Body of pancreas (tissue), 4 donors: ENCODE results near the gene NRCAM. TPM values are rescaled to one million over a fixed set of nuclear protein-coding genes. Genes with fewer than 3 reads are reported as not detected.
"Not testable (repeated sequence)": the region's sequence is repeated elsewhere in the genome, so short reads cannot be mapped to it uniquely, and the experiment has no call there.

Experiments
- ATAC-seq: fragments of 150-250 bp; one replicate; pipeline ENCODE4 v1.9.1; 2016
- DNase-seq, 4 donors: peaks; one replicate each; pipeline ENCODE4 v3.0.0-alpha.2; 2019
- H3K27ac ChIP-seq, 4 donors: fragments of 200-600 bp; sonication (generic); 1 replicate in 3 of 4; 2 replicates in 1 of 4; pipeline versions ENCODE4 v1.5.1 to v1.6.1; 2016 to 2019; ENCODE audit warnings: mild to moderate bottlenecking in 1 of 4, mixed read lengths in 1 of 4, moderate library complexity in 1 of 4
- H3K27me3 ChIP-seq, 2 donors: fragments of 200-600 bp; sonication (generic); one replicate each; pipeline ENCODE4 v1.6.0; 2016; ENCODE audit warnings: mild to moderate bottlenecking in 1 of 2
- H3K36me3 ChIP-seq, 2 donors: fragments of 200-600 bp; sonication (generic); replicated peaks in 1 of 2; 2 replicates each; pipeline ENCODE4 v1.5.1; 2016; ENCODE audit warnings: low read depth in 2 of 2; ENCODE audit not compliant: insufficient read depth in 1 of 2
- H3K4me1 ChIP-seq: fragments of 200-600 bp; sonication (generic); one replicate; pipeline ENCODE4 v1.6.0; 2016
- H3K4me3 ChIP-seq, 2 donors: fragments of 200-600 bp; sonication (generic); 1 replicate in 1 of 2; 2 replicates in 1 of 2; pipeline ENCODE4 v1.5.1; 2016 to 2019
- H3K9me3 ChIP-seq, 3 donors: fragments of 200-600 bp; sonication (generic); 1 replicate in 2 of 3; 2 replicates in 1 of 3; pipeline ENCODE4 v1.5.1; 2016
- CTCF ChIP-seq, 7 experiments: fragments of 450-650 bp in 4 of 7; fragments of 200-600 bp in 3 of 7; sonication (generic) in 3 of 7; IDR thresholded peaks; one replicate each; pipeline ENCODE4 v1.5.1; 2016 to 2019; ENCODE audit warnings: antibody characterized with exemption in 7 of 7
- POLR2A ChIP-seq, 3 donors: fragments of 450-650 bp; IDR thresholded peaks; one replicate each; pipeline ENCODE4 v1.6.1; 2016; ENCODE audit warnings: antibody characterized with exemption in 3 of 3, mild to moderate bottlenecking in 2 of 3
- WGBS, 2 donors: methylation state at CpG; one replicate each; pipeline ENCODE4 v1.1.5; 2017; 5-methylcytosine and 5-hydroxymethylcytosine counted together
- intact Hi-C: fragments of 100-400 bp; cut with DNase I; formaldehyde crosslinking; loops from one replicate; pipeline ENCODE4 v1.15.1; 2023
- total RNA-seq, 2 donors: library from RNA; depleted of rRNA; stranded (reverse); fragments of >200 nt; gene quantifications; one replicate each; pipeline ENCODE4 v1.1.0, GENCODE V29; 2016

NRCAM gene
- total RNA-seq, 2 donors from 2014 or later, result 39.4 to 49.8 TPM

DNA sequence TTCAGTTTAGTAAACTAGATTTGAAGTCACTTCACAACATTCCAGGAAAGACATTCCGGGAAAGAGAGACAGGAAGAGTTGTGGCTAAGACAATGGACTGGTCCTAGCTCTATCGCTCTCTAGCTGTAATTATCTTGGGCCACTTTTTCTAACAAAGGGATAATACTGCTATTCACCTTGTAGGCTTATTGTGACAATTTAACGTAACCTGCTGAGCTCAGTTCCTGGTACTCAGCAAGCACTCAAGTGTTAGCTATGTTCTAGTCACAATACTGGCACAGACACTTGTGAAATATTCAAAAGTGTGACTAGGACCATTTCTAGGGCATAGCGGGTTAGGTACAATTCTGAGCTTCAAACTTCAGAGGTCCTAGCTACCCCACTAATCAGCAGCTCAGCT is 12.0 kb upstream of the NRCAM start:
- no peak for ATAC-seq

DNA sequence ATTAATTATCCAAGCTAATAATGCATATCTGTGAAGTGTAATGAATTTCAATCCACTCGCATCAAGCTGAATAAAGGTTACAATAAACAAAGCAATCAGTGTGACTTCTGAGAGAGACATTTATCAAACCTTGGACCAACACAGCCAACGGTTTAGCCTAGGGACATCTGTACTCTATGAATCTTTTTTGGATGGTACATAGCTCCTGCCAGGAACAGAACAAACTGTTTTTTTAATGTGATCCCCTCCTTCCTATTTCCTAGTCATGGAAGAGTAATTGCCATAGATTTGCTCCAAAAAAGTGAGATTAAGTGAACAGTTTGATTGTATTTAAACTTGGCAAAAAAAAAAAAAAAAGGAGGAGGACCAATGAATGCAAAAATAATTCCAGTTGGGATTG is 11.2 kb upstream of the NRCAM start:
- Histone ChIP-seq H3K36me3 (no peaks in the 10 kb centered on the region), H3K27ac (no peak overlapping the region), H3K27me3 (no peaks in the 10 kb centered on the region), H3K4me3 (no peak overlapping the region), H3K4me1 (no peaks in the 10 kb centered on the region), H3K9me3 (no peaks in the 10 kb centered on the region)
- ATAC-seq (no peak), DNase-seq (no peak)
- TF ChIP-seq POLR2A (IDR thresholded peaks at IDR 0.05), result no peak
- no peak for TF ChIP-seq CTCF (IDR thresholded peaks at IDR 0.05)
- 25 to 39% methylated on average over 2 of the region's 2 CpGs for WGBS, 2 donors
- intact Hi-C loops, result no loop called here

More for the DNA sequence above, 12.0 kb upstream of the NRCAM start:
- intact Hi-C loops, result no loop called here
- 78 to 84% methylated on average over 4 of the region's 4 CpGs for WGBS, 2 donors
- H3K4me1 ChIP-seq, result no peaks in the 10 kb centered on the region
- H3K27ac ChIP-seq, result no peak overlapping the region
- H3K4me3 ChIP-seq, result no peak overlapping the region
- no peak for DNase-seq
- H3K9me3 ChIP-seq, result no peaks in the 10 kb centered on the region
- no peaks in the 10 kb centered on the region for H3K27me3 ChIP-seq
- no peaks in the 10 kb centered on the region for H3K36me3 ChIP-seq
- TF ChIP-seq CTCF (IDR thresholded peaks at IDR 0.05) (no peak), POLR2A (IDR thresholded peaks at IDR 0.05) (no peak)

- H3K9me3 ChIP-seq, ATAC-seq, DNase-seq, H3K27me3 ChIP-seq, intact Hi-C loops, H3K36me3 ChIP-seq, H3K27ac ChIP-seq, H3K4me3 ChIP-seq: not testable (repeated sequence)
- WGBS, 2 donors, result 84 to 91% methylated on average over 2 of the region's 2 CpGs
- peaks cover 10% of the 10 kb centered on the region for H3K4me1 ChIP-seq
These were observed 10.1 kb upstream of the NRCAM start for GRCh38 chr7:108466322-108466721.

- Histone ChIP-seq H3K4me3 (no peak overlapping the region), H3K36me3 (no peaks in the 10 kb centered on the region), H3K27me3 (no peaks in the 10 kb centered on the region), H3K4me1 (peaks cover 23% of the 10 kb centered on the region), H3K9me3 (no peaks in the 10 kb centered on the region), H3K27ac (no peak overlapping the region)
- ATAC-seq (no peak), DNase-seq (no peak)
- 94 to 96% methylated on average over 2 of the region's 2 CpGs for WGBS, 2 donors
- TF ChIP-seq CTCF (IDR thresholded peaks at IDR 0.05), result no peak
- no peak for TF ChIP-seq POLR2A (IDR thresholded peaks at IDR 0.05)
- intact Hi-C loops, result no loop called here
These were observed 8.5 kb upstream of the NRCAM start for GRCh38 chr7:108464743-108465142.

DNA sequence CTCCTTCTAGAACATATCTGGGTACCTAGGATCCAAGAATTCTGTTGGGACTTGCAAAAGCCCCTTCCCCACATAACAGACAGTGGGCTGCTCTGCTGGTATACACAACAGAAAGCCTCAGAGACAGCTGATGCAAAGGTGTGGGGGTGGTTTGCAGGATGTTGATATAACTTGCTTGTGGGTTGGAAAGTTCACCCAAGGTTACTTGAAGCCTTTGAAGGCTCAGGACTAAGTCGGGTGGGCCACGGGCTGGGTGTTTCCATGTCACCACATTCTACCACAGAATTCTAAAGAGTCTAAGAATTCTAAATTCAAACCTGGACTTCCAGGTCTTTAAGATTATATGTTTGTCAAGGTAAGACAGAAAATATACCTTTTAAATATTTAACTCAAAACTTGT is 7.4 kb upstream of the NRCAM start:
- no peak for DNase-seq
- no peak for TF ChIP-seq CTCF (IDR thresholded peaks at IDR 0.05)
- TF ChIP-seq POLR2A (IDR thresholded peaks at IDR 0.05), result no peak
- intact Hi-C loops, result no loop called here
- 64 to 66% methylated on average over 2 of the region's 2 CpGs for WGBS, 2 donors
- no peak overlapping the region for H3K4me3 ChIP-seq
- no peak overlapping the region for H3K27ac ChIP-seq
- no peaks in the 10 kb centered on the region for H3K36me3 ChIP-seq
- H3K27me3 ChIP-seq, result no peaks in the 10 kb centered on the region
- H3K9me3 ChIP-seq, result no peaks in the 10 kb centered on the region
- ATAC-seq, result no peak
- H3K4me1 ChIP-seq, result peaks cover 23% of the 10 kb centered on the region
